HG03039 (cell line): ENCODE data around the gene SPDYE18.
"Not testable (repeated sequence)": the region's sequence is repeated elsewhere in the genome, so short reads cannot be mapped to it uniquely, and the experiment has no call there.

Source experiments
- ATAC-seq: cut with Tn5 transposase; IDR thresholded peaks from one replicate; pipeline ENCODE4 v1.9.1; 2021; ENCODE audit warnings: mild to moderate bottlenecking, moderate library complexity; ENCODE audit not compliant: unreplicated experiment

Gene SPDYE18

GRCh38 chr7:77006127-77007110 is 55.9 kb downstream of the SPDYE18 start:
- ATAC-seq: not testable (repeated sequence)

- ATAC-seq: not testable (repeated sequence)
These were observed 56.8 kb downstream of the SPDYE18 start for GRCh38 chr7:77005461-77006057.

GRCh38 chr7:77004151-77004550 is 58.2 kb downstream of the SPDYE18 start:
- not testable (repeated sequence) for ATAC-seq

GRCh38 chr7:77003241-77003640 is 59.1 kb downstream of the SPDYE18 start:
- not testable (repeated sequence) for ATAC-seq

GRCh38 chr7:77002678-77003233 is 59.6 kb downstream of the SPDYE18 start:
- ATAC-seq: not testable (repeated sequence)

GRCh38 chr7:77002104-77002503 is 60.3 kb downstream of the SPDYE18 start:
- not testable (repeated sequence) for ATAC-seq
